ENCODE results near the gene BICC1.

BICC1 gene

GRCh38 chr10:58701405-58702135, 188.9 kb downstream of the BICC1 start:
- no peaks in the 10 kb centered on the region for H3K9me3 ChIP-seq
- no peak for DNase-seq
- no peak for TF ChIP-seq CTCF (IDR thresholded peaks at IDR 0.05; ENCODE audit: low read depth, low read length)
- peaks cover 18% of the 10 kb centered on the region for H3K4me1 ChIP-seq
- no peak overlapping the region for H3K4me3 ChIP-seq (ENCODE audit: low read depth, low read length)
- no peaks in the 10 kb centered on the region; the same call in 1 of the 2 replicates for H3K36me3 ChIP-seq
- no peaks in the 10 kb centered on the region for H3K27me3 ChIP-seq

- Histone ChIP-seq H3K27me3 (no peaks in the 10 kb centered on the region), H3K4me1 (peaks cover 6% of the 10 kb centered on the region), H3K4me3 (ENCODE audit: low read depth, low read length) (no peak overlapping the region), H3K36me3 (no peaks in the 10 kb centered on the region; the same call in 1 of the 2 replicates), H3K9me3 (no peaks in the 10 kb centered on the region)
- DNase-seq, result no peak
- no peak for TF ChIP-seq CTCF (IDR thresholded peaks at IDR 0.05; ENCODE audit: low read depth, low read length)
Measured at GRCh38 chr10:58704226-58704625, 191.6 kb downstream of the BICC1 start.

GRCh38 chr10:58704671-58705141, 192.0 kb downstream of the BICC1 start:
- peak; percentile 22 for DNase-seq
- TF ChIP-seq CTCF (IDR thresholded peaks at IDR 0.05; ENCODE audit: low read depth, low read length), result no peak
- no peaks in the 10 kb centered on the region; the same call in 1 of the 2 replicates for H3K36me3 ChIP-seq
- no peak overlapping the region for H3K4me3 ChIP-seq (ENCODE audit: low read depth, low read length)
- H3K4me1 ChIP-seq, result peaks cover 4% of the 10 kb centered on the region
- H3K27me3 ChIP-seq, result no peaks in the 10 kb centered on the region
- H3K9me3 ChIP-seq, result no peaks in the 10 kb centered on the region

- no peak overlapping the region for H3K4me3 ChIP-seq (ENCODE audit: low read depth, low read length)
- H3K36me3 ChIP-seq, result no peaks in the 10 kb centered on the region; the same call in 1 of the 2 replicates
- H3K9me3 ChIP-seq, result no peaks in the 10 kb centered on the region
- no peaks in the 10 kb centered on the region for H3K27me3 ChIP-seq
- peaks cover 4% of the 10 kb centered on the region for H3K4me1 ChIP-seq
- DNase-seq, result no peak
- TF ChIP-seq CTCF (IDR thresholded peaks at IDR 0.05; ENCODE audit: low read depth, low read length), result no peak
Measured at GRCh38 chr10:58706836-58707235, 194.2 kb downstream of the BICC1 start.

- H3K36me3 ChIP-seq, result no peaks in the 10 kb centered on the region
- no peaks in the 10 kb centered on the region for H3K9me3 ChIP-seq
- H3K4me1 ChIP-seq, result 0 out of 2 replicates have a peak, but pooled peaks cover 4% of the 10 kb centered on the region
- H3K27me3 ChIP-seq, result no peaks in the 10 kb centered on the region
- TF ChIP-seq CTCF (IDR thresholded peaks at IDR 0.05; ENCODE audit: low read depth, low read length), result no peak
- no peak for DNase-seq
- no peak overlapping the region for H3K4me3 ChIP-seq (ENCODE audit: low read depth, low read length)
Measured at GRCh38 chr10:58712141-58712540, 199.5 kb downstream of the BICC1 start.

GRCh38 chr10:58712982-58713381, 200.3 kb downstream of the BICC1 start:
- H3K36me3 ChIP-seq, result no peaks in the 10 kb centered on the region

More at GRCh38 chr10:58712982-58713381, 200.3 kb downstream of the BICC1 start:
- H3K27me3 ChIP-seq, result no peaks in the 10 kb centered on the region
- H3K4me3 ChIP-seq (ENCODE audit: low read depth, low read length), result no peak overlapping the region
- 0 out of 2 replicates have a peak, but pooled peaks cover 4% of the 10 kb centered on the region for H3K4me1 ChIP-seq
- TF ChIP-seq CTCF (IDR thresholded peaks at IDR 0.05; ENCODE audit: low read depth, low read length), result peak; percentile 52
- no peaks in the 10 kb centered on the region for H3K9me3 ChIP-seq
- DNase-seq, result no peak
